Measurements from ENCODE around the gene RPN2. TPM values are rescaled to one million over a fixed set of nuclear protein-coding genes. Genes with fewer than 3 reads are reported as not detected.
A peak's percentile ranks its signal among the peaks of the same experiment; 100 is the strongest.

The RPN2 gene
- total and polyA plus RNA-seq, 4 donors: 153 to 241 (median 177) TPM

- H3K4me1 ChIP-seq (ENCODE audit: control insufficient read depth in 4 of 4, insufficient read depth in 4 of 4, low read length in 3 of 4): peaks cover 0 to 10% (median 10%) of the 10 kb centered on the region in 4 donors
- no peaks in the 10 kb centered on the region for H3K9me3 ChIP-seq (ENCODE audit: control insufficient read depth in 4 of 4, low read length in 3 of 4)
- H3K36me3 ChIP-seq (ENCODE audit: control insufficient read depth in 4 of 4, insufficient read depth in 3 of 4, low read depth in 1 of 4, low read length in 3 of 4): no peaks in the 10 kb centered on the region
- no peaks in the 10 kb centered on the region for H3K27me3 ChIP-seq (ENCODE audit: control insufficient read depth in 4 of 4, insufficient read depth in 4 of 4, low read length in 3 of 4)
- no peak overlapping the region for H3K27ac ChIP-seq (ENCODE audit: low read depth in 1 of 2, low read length in 2 of 2)
- H3K4me3 ChIP-seq (ENCODE audit: low read depth in 1 of 3, low read length in 3 of 3): no peak overlapping the region
- DNase-seq (ENCODE audit: low spot score): no peak
- H3K9ac ChIP-seq (ENCODE audit: low read depth in 1 of 2, low read length in 2 of 2): no peak overlapping the region
- TF ChIP-seq ATF3 (IDR thresholded peaks at IDR 0.05) (no peak), RAD21 (IDR thresholded peaks at IDR 0.05) (peak; percentile 55 to 65), CTCF (IDR thresholded peaks at IDR 0.05; ENCODE audit: low read depth, low read length, missing input control) (peak; percentile 7)
- 86% methylated on average over 6 of the region's 6 CpGs for WGBS
These were observed 103.4 kb downstream of the RPN2 start for GRCh38 chr20:37282556-37282955.

- TF ChIP-seq TAF1 (conservative IDR thresholded peaks at IDR 0.05) (no peak), SP1 (IDR thresholded peaks at IDR 0.05) (no peak), CTCF (IDR thresholded peaks at IDR 0.05; ENCODE audit: low read depth, low read length, missing input control) (no peak), YY1 (IDR thresholded peaks at IDR 0.05) (no peak), MAX (IDR thresholded peaks at IDR 0.05) (no peak), RAD21 (IDR thresholded peaks at IDR 0.05) (no peak), RXRA (IDR thresholded peaks at IDR 0.05) (no peak), FOXA2 (IDR thresholded peaks at IDR 0.05) (no peak), GABPA (IDR thresholded peaks at IDR 0.05 in 1 of 2, conservative IDR thresholded peaks at IDR 0.05 in 1 of 2) (no peak), HNF4G (IDR thresholded peaks at IDR 0.05) (no peak), HNF4A (conservative IDR thresholded peaks at IDR 0.05) (no peak), NR2F2 (IDR thresholded peaks at IDR 0.05) (no peak), REST (IDR thresholded peaks at IDR 0.05) (no peak)
- DNase-seq (ENCODE audit: low spot score): no peak
- WGBS: 88% methylated on average over 9 of the region's 9 CpGs
- H3K4me1 ChIP-seq (ENCODE audit: control insufficient read depth in 4 of 4, insufficient read depth in 4 of 4, low read length in 3 of 4): peaks cover 0 to 15% (median 10%) of the 10 kb centered on the region in 4 donors
- H3K4me3 ChIP-seq (ENCODE audit: low read depth in 1 of 3, low read length in 3 of 3): no peak overlapping the region
- no peak overlapping the region for H3K27ac ChIP-seq (ENCODE audit: low read depth in 1 of 2, low read length in 2 of 2)
- H3K36me3 ChIP-seq (ENCODE audit: control insufficient read depth in 4 of 4, insufficient read depth in 3 of 4, low read depth in 1 of 4, low read length in 3 of 4): no peaks in the 10 kb centered on the region
- H3K27me3 ChIP-seq (ENCODE audit: control insufficient read depth in 4 of 4, insufficient read depth in 4 of 4, low read length in 3 of 4): no peaks in the 10 kb centered on the region
- no peaks in the 10 kb centered on the region for H3K9me3 ChIP-seq (ENCODE audit: control insufficient read depth in 4 of 4, low read length in 3 of 4)
- H3K9ac ChIP-seq (ENCODE audit: low read depth in 1 of 2, low read length in 2 of 2): no peak overlapping the region
These were observed 104.5 kb downstream of the RPN2 start for GRCh38 chr20:37283530-37284195.

All from liver (tissue), 9 donors.